Right atrium auricular region (tissue), 2 donors: ENCODE measurements around the gene TRIB2. TPM values are rescaled to one million over a fixed set of nuclear protein-coding genes. Genes with fewer than 3 reads are reported as not detected.

Source experiments
- DNase-seq: peaks from one replicate; pipeline ENCODE4 v3.0.0-alpha.2; 2019; ENCODE audit warnings: low spot score
- H3K27ac ChIP-seq, 2 donors: fragments of 200-600 bp; sonication (generic); 1 replicate in 1 of 2; 2 replicates in 1 of 2; pipeline ENCODE4 v1.5.1; 2016 to 2019
- H3K27me3 ChIP-seq, 2 donors: fragments of 200-600 bp; sonication (generic); one replicate each; pipeline versions ENCODE4 v1.5.1 to v1.6.0; 2017 to 2019
- H3K36me3 ChIP-seq: fragments of 200-600 bp; sonication (generic); one replicate; pipeline ENCODE4 v1.5.1; 2016
- H3K4me1 ChIP-seq, 2 donors: fragments of 200-600 bp; sonication (generic); one replicate each; pipeline versions ENCODE4 v1.5.1 to v1.6.0; 2017 to 2019
- H3K4me3 ChIP-seq, 2 donors: fragments of 200-600 bp; sonication (generic); 1 replicate in 1 of 2; 2 replicates in 1 of 2; pipeline ENCODE4 v1.5.1; 2017 to 2019; ENCODE audit warnings: mild to moderate bottlenecking in 1 of 2, moderate library complexity in 1 of 2
- H3K9me3 ChIP-seq, 2 donors: fragments of 200-600 bp; sonication (generic); one replicate each; pipeline ENCODE4 v1.5.1; 2019
- CTCF ChIP-seq, 2 donors: fragments of 200-600 bp; sonication (generic); IDR thresholded peaks; one replicate each; pipeline ENCODE4 v1.5.1; 2019; ENCODE audit warnings: antibody characterized with exemption in 2 of 2
- total RNA-seq, 2 donors: library from RNA; depleted of rRNA; stranded (reverse); fragments of >200 nt; gene quantifications; one replicate each; pipeline ENCODE4 v1.1.0, GENCODE V29; 2016

Gene TRIB2
- total RNA-seq, 2 donors from 2014 or later = 33.5 to 55.7 TPM

- Histone ChIP-seq H3K27me3 (no peaks in the 10 kb centered on the region), H3K36me3 (no peaks in the 10 kb centered on the region), H3K4me1 (no peaks in the 10 kb centered on the region), H3K27ac (no peak overlapping the region), H3K9me3 (no peaks in the 10 kb centered on the region), H3K4me3 (no peak overlapping the region)
- no peak for DNase-seq
- no peak for TF ChIP-seq CTCF (IDR thresholded peaks at IDR 0.05)
Measured at GRCh38 chr2:12762337-12762736, 45.6 kb downstream of the TRIB2 start.

GRCh38 chr2:12762976-12763375 is 46.2 kb downstream of the TRIB2 start:
- no peak overlapping the region for H3K27ac ChIP-seq
- no peak for TF ChIP-seq CTCF (IDR thresholded peaks at IDR 0.05)
- no peaks in the 10 kb centered on the region for H3K36me3 ChIP-seq
- DNase-seq = no peak
- no peaks in the 10 kb centered on the region for H3K27me3 ChIP-seq
- H3K4me3 ChIP-seq = no peak overlapping the region
- no peaks in the 10 kb centered on the region for H3K9me3 ChIP-seq
- no peaks in the 10 kb centered on the region for H3K4me1 ChIP-seq

GRCh38 chr2:12763486-12763885 is 46.8 kb downstream of the TRIB2 start:
- H3K27me3 ChIP-seq = no peaks in the 10 kb centered on the region
- no peaks in the 10 kb centered on the region for H3K36me3 ChIP-seq
- no peaks in the 10 kb centered on the region for H3K4me1 ChIP-seq
- no peak for TF ChIP-seq CTCF (IDR thresholded peaks at IDR 0.05)
- H3K27ac ChIP-seq = no peak overlapping the region
- no peaks in the 10 kb centered on the region for H3K9me3 ChIP-seq
- H3K4me3 ChIP-seq = no peak overlapping the region
- no peak for DNase-seq

- Histone ChIP-seq H3K27ac (no peak overlapping the region), H3K36me3 (no peaks in the 10 kb centered on the region), H3K27me3 (no peaks in the 10 kb centered on the region), H3K4me3 (no peak overlapping the region), H3K9me3 (no peaks in the 10 kb centered on the region), H3K4me1 (no peaks in the 10 kb centered on the region)
- TF ChIP-seq CTCF (IDR thresholded peaks at IDR 0.05) = no peak
- DNase-seq = no peak
Measured at GRCh38 chr2:12764075-12764730, 47.5 kb downstream of the TRIB2 start.

DNA sequence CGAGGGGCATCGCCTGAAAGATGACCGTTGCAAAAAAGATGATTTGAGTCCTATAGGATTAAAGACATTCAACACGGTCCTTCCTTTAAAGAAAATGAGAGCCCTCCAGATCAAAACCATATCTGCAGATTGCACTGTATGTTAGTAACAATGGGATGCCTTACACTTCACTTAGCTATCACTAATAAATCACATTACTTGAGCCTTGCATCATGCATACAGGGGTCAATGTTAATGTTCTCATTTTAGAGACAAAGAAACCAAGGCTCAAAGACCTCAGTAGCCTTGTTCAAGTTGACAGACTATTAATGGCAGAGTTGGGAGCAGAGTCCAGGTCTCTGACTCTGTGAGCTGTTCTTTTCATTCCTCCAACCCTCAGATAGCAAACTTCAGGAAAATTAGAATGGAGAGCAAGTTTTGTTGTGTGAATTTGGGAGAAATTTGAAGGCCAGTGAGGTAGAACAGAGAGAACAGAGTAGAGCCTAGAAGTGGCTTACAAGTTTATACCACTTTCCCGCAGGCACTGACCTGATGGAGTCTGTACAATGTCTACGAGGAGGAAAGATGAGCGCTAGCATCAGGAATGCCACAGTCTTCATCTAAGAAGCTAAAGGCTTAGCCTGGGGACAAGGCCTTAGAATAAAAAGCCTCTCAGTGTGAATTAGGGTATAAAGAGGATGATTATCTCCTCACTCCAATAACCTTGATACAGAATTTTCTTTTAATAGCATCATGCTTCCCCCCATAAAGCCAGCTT is 48.3 kb downstream of the TRIB2 start:
- no peak for TF ChIP-seq CTCF (IDR thresholded peaks at IDR 0.05)
- Histone ChIP-seq H3K27me3 (no peaks in the 10 kb centered on the region), H3K36me3 (no peaks in the 10 kb centered on the region), H3K4me3 (no peak overlapping the region), H3K9me3 (no peaks in the 10 kb centered on the region), H3K4me1 (no peaks in the 10 kb centered on the region), H3K27ac (no peak overlapping the region)
- DNase-seq = no peak
